ENCODE measurements around the gene C20orf202. TPM values are rescaled to one million over a fixed set of nuclear protein-coding genes. Genes with fewer than 3 reads are reported as not detected.
A peak's percentile ranks its signal among the peaks of the same experiment; 100 is the strongest.

The C20orf202 gene
- total and polyA plus RNA-seq, 9 of the 15 experiments (the other 6 are each of a cell fraction or from before 2014, with no cell fraction given), result 0.03 to 0.24 (median 0.15) TPM; not detected in 4

- TF ChIP-seq PCBP2 (IDR thresholded peaks at IDR 0.05; ENCODE audit: low read depth, low read length, poor library complexity, severe bottlenecking) (no peak), DMBX1 (CRISPR knock-in tag; IDR thresholded peaks at IDR 0.05; ENCODE audit: borderline replicate concordance) (peak; percentile 92), STAT5A (IDR thresholded peaks at IDR 0.05; ENCODE audit: borderline replicate concordance, low read length) (no peak), RBM15 (IDR thresholded peaks at IDR 0.05; ENCODE audit: insufficient read depth, low read length) (no peak), MEF2D (tag; conservative IDR thresholded peaks at IDR 0.05; ENCODE audit: low read depth) (peak; percentile 54; the same call in 1 of the 2 replicates), ZNF668 (CRISPR knock-in tag; IDR thresholded peaks at IDR 0.05) (peak; percentile 88), ZNF408 (CRISPR knock-in tag; IDR thresholded peaks at IDR 0.05; ENCODE audit: low read depth) (no peak), TCF7 (IDR thresholded peaks at IDR 0.05; ENCODE audit: borderline replicate concordance) (no peak), U2AF2 (optimal IDR thresholded peaks at IDR 0.05; ENCODE audit: low read depth, low read length) (no peak), THAP12 (CRISPR knock-in tag; IDR thresholded peaks at IDR 0.05) (no peak), ZNF830 (CRISPR knock-in tag; IDR thresholded peaks at IDR 0.05) (no peak), DDX20 (tag; IDR thresholded peaks at IDR 0.05; ENCODE audit: low read depth) (peak; percentile 74; the same call in 1 of the 2 replicates), ESRRB (CRISPR knock-in tag; IDR thresholded peaks at IDR 0.05; ENCODE audit: borderline replicate concordance) (no peak), EGR1 (conservative IDR thresholded peaks at IDR 0.05) (no peak), CREB1 (IDR thresholded peaks at IDR 0.05) (no peak), CREB1 (CRISPR knock-in tag; IDR thresholded peaks at IDR 0.05) (no peak), ZNF444 (CRISPR knock-in tag; IDR thresholded peaks at IDR 0.05) (peak; percentile 36; the same call in 1 of the 2 replicates), SREBF1 (IDR thresholded peaks at IDR 0.05; ENCODE audit: borderline replicate concordance, low read depth, low read length) (no peak), NCOA2 (IDR thresholded peaks at IDR 0.05; ENCODE audit: partially characterized antibody in 2 of 2) (no peak), ATF1 (CRISPR knock-in tag; IDR thresholded peaks at IDR 0.05) (no peak), ATF1 (tag; IDR thresholded peaks at IDR 0.05) (no peak), ZBTB9 (CRISPR knock-in tag; IDR thresholded peaks at IDR 0.05) (0 out of 2 replicates have a peak, but pooled peaks have one; percentile 25)
These were observed 11.6 kb downstream of the C20orf202 start (continued) for GRCh38 chr20:1214838-1215261.
